ENCODE results near the gene DLG5.

Gene DLG5

GRCh38 chr10:77855404-77856155, 71.0 kb downstream of the DLG5 start:
- ChIA-PET POLR2A (no interaction called here), CTCF (interaction anchor here (4.7 kb wide), 1 partner anchor 8 kb away, joined by 25 read pairs; no protein-coding TSS in a partner anchor)
- DNase-seq (ENCODE audit: extremely low spot score) = no peak
- no peak for TF ChIP-seq CTCF (IDR thresholded peaks at IDR 0.05; ENCODE audit: control extremely low read depth, extremely low read depth, low read depth, missing control alignments)

- DNase-seq (ENCODE audit: extremely low spot score) = no peak
- CTCF ChIA-PET = no interaction called here
- POLR2A ChIA-PET = no interaction called here
- TF ChIP-seq CTCF (IDR thresholded peaks at IDR 0.05; ENCODE audit: control extremely low read depth, extremely low read depth, low read depth, missing control alignments) = no peak
Observed at GRCh38 chr10:77854115-77854514, 72.4 kb downstream of the DLG5 start.

GRCh38 chr10:77853256-77853655, 73.3 kb downstream of the DLG5 start:
- no peak for DNase-seq (ENCODE audit: extremely low spot score)
- ChIA-PET POLR2A (no interaction called here), CTCF (no interaction called here)
- no peak for TF ChIP-seq CTCF (IDR thresholded peaks at IDR 0.05; ENCODE audit: control extremely low read depth, extremely low read depth, low read depth, missing control alignments)

GRCh38 chr10:77850620-77851231, 75.8 kb downstream of the DLG5 start:
- TF ChIP-seq CTCF (IDR thresholded peaks at IDR 0.05; ENCODE audit: control extremely low read depth, extremely low read depth, low read depth, missing control alignments) = no peak
- ChIA-PET POLR2A (no interaction called here), CTCF (interaction anchor here (2.5 kb wide), 1 partner anchor 9 kb away, joined by 7 read pairs; no protein-coding TSS in a partner anchor)
- no peak for DNase-seq (ENCODE audit: extremely low spot score)

- TF ChIP-seq CTCF (IDR thresholded peaks at IDR 0.05; ENCODE audit: control extremely low read depth, extremely low read depth, low read depth, missing control alignments) = no peak
- ChIA-PET CTCF (interaction anchor here (3.2 kb wide), 1 partner anchor 12 kb away, joined by 20 read pairs; no protein-coding TSS in a partner anchor), POLR2A (no interaction called here)
- DNase-seq (ENCODE audit: extremely low spot score) = peak; percentile 52
Observed at GRCh38 chr10:77849039-77849664, 77.4 kb downstream of the DLG5 start.

- TF ChIP-seq CTCF (IDR thresholded peaks at IDR 0.05; ENCODE audit: control extremely low read depth, extremely low read depth, low read depth, missing control alignments) = peak; percentile 91
- DNase-seq (ENCODE audit: extremely low spot score) = peak; percentile 81
- CTCF ChIA-PET = interaction anchor here (0.7 to 3.2 kb wide), 21 partner anchors 10 to 1348 kb away, joined by 3 to 25 read pairs (median 5); partner anchors contain the start of gene POLR3A
- POLR2A ChIA-PET = no interaction called here
Observed at GRCh38 chr10:77846718-77847311, 79.7 kb downstream of the DLG5 start.
